NB4 (cell line): ENCODE data around the gene ADAMTS18.

Source experiments
- CTCF ChIP-seq: IDR thresholded peaks from one replicate; pipeline ENCODE4 v1.5.1; 2012; ENCODE audit warnings: low read depth, low read length
- MYC ChIP-seq: IDR thresholded peaks from 2 replicates; pipeline ENCODE4 v1.6.1; 2011; ENCODE audit warnings: low read depth, low read length
- POLR2A ChIP-seq: IDR thresholded peaks from 2 replicates; pipeline ENCODE4 v1.6.1; 2011; ENCODE audit warnings: mild to moderate bottlenecking; ENCODE audit not compliant: insufficient read length; ENCODE audit errors: extremely low read depth
- TF ChIP-seq, protein P1 (sequence below): IDR thresholded peaks from 2 replicates; pipeline ENCODE4 v1.6.1; 2011; ENCODE audit warnings: low read depth, low read length

DNA sequence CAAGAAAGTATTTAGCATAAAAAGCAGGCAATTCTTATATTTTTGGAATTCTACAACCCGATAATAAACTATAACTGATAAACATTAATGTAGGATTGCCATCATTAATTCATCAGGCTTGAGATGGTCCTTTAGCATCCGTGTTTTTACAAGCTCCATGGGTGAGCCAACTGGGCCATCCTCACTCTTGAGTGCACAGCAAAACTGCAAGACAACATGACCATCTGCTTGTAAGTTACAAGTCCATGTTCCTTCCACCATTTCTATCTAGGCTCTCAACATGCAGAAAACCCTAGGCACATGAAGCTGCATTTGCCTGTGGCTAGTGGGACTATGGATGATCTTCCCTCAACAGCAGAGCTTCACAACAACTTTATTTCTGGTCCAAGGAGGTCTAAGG, 40.1 kb downstream of the ADAMTS18 start:
- TF ChIP-seq CTCF (no peak), POLR2A (no peak), MYC (no peak)
- TF ChIP-seq, protein P1, sequence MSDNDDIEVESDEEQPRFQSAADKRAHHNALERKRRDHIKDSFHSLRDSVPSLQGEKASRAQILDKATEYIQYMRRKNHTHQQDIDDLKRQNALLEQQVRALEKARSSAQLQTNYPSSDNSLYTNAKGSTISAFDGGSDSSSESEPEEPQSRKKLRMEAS, result no peak
